Parathyroid adenoma (tissue), 2 donors: ENCODE measurements around the gene ADAMTS6.

Source experiments
- H2AFZ ChIP-seq: fragments of 300-600 bp; sonication (generic); one replicate; pipeline ENCODE4 v1.7.0; 2017; ENCODE audit warnings: antibody characterized with exemption, mild to moderate bottlenecking
- H3K27ac ChIP-seq: fragments of 300-600 bp; sonication (generic); one replicate; pipeline ENCODE4 v1.7.0; 2017
- H3K27me3 ChIP-seq: fragments of 300-600 bp; sonication (generic); one replicate; pipeline ENCODE4 v1.7.0; 2017; ENCODE audit warnings: low read length; ENCODE audit not compliant: control insufficient read depth, insufficient read depth
- H3K36me3 ChIP-seq: fragments of 300-600 bp; sonication (generic); one replicate; pipeline ENCODE4 v1.7.0; 2017; ENCODE audit warnings: low read length; ENCODE audit not compliant: control insufficient read depth, insufficient read depth
- H3K4me1 ChIP-seq: fragments of 300-600 bp; sonication (generic); one replicate; pipeline ENCODE4 v1.7.0; 2017; ENCODE audit warnings: control low read depth
- H3K4me2 ChIP-seq: fragments of 300-600 bp; sonication (generic); one replicate; pipeline ENCODE4 v1.7.0; 2017; ENCODE audit warnings: low read length
- H3K4me3 ChIP-seq: fragments of 300-600 bp; sonication (generic); one replicate; pipeline ENCODE4 v1.7.0; 2017; ENCODE audit warnings: low read depth, low read length
- H3K79me2 ChIP-seq: fragments of 300-600 bp; sonication (generic); one replicate; pipeline ENCODE4 v1.7.0; 2017; ENCODE audit warnings: control low read depth
- H3K9ac ChIP-seq: fragments of 300-600 bp; sonication (generic); one replicate; pipeline ENCODE4 v1.7.0; 2017; ENCODE audit warnings: mild to moderate bottlenecking
- H3K9me3 ChIP-seq: fragments of 300-600 bp; sonication (generic); one replicate; pipeline ENCODE4 v1.7.0; 2017; ENCODE audit warnings: low read length; ENCODE audit not compliant: control insufficient read depth
- CTCF ChIP-seq: fragments of 300-600 bp; sonication (generic); IDR thresholded peaks from one replicate; pipeline ENCODE4 v1.7.0; 2017; ENCODE audit warnings: antibody characterized with exemption, mild to moderate bottlenecking
- donor health status: primary hyperparathyroidism.

The ADAMTS6 gene

DNA sequence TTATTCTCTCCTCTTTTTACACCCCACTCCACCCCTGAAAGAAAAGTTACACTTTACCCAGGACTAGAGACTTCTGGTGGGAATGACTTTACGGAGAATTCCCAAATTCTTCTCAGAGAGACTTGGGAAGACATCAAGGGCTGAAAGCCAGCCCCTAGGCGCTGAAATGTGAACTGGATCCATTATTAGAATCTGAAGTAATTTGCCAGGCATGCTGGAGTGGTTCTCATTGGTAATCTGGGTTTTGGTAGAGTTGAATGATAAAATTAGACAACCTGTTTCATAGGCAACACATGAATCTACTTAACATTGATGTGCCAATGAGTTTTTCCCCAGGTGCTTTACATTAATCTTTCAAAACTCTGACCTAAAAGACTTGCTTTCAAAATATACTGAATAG, 324.8 kb downstream of the ADAMTS6 start:
- Histone ChIP-seq H3K4me2 (no peak overlapping the region), H3K9me3 (no peaks in the 10 kb centered on the region), H3K4me1 (peaks cover 6% of the 10 kb centered on the region), H3K27ac (no peak overlapping the region), H3K79me2 (no peaks in the 10 kb centered on the region), H3K27me3 (no peaks in the 10 kb centered on the region), H3K36me3 (no peaks in the 10 kb centered on the region), H3K4me3 (no peak overlapping the region), H3K9ac (no peak overlapping the region), H2AFZ (peak overlapping the region; percentile 13)
- TF ChIP-seq CTCF, result no peak

DNA sequence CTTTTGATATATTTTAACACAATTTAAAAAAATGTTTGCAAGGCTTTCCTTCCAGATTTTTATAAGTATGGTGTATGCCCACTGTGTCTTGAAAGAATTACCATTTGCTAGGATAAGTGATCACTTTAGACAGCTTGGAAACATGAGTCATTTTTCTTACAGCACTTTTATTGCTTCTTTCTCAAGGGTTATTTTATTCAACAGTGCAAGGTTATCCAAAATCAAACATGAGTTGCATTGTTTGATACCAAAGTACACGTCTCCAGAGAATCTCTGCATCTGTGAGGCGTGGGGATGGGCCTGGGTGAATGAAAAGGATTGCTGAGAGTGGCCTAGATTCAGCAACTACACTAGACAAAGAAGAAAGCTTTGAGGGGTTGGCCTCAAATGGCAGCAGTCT, 329.6 kb downstream of the ADAMTS6 start:
- no peak for TF ChIP-seq CTCF
- H3K36me3 ChIP-seq, result no peaks in the 10 kb centered on the region

GRCh38 chr5:65151614-65152013, 330.1 kb downstream of the ADAMTS6 start:
- H3K4me3 ChIP-seq, result no peak overlapping the region
- H3K27ac ChIP-seq, result no peak overlapping the region
- no peaks in the 10 kb centered on the region for H3K79me2 ChIP-seq
- no peaks in the 10 kb centered on the region for H3K9me3 ChIP-seq
- H2AFZ ChIP-seq, result no peak overlapping the region
- no peak for TF ChIP-seq CTCF
- H3K4me2 ChIP-seq, result no peak overlapping the region
- no peak overlapping the region for H3K9ac ChIP-seq
- no peaks in the 10 kb centered on the region for H3K27me3 ChIP-seq
- H3K4me1 ChIP-seq, result no peaks in the 10 kb centered on the region
- no peaks in the 10 kb centered on the region for H3K36me3 ChIP-seq

More for the DNA sequence above, 329.6 kb downstream of the ADAMTS6 start:
- Histone ChIP-seq H3K27me3 (no peaks in the 10 kb centered on the region), H3K4me2 (no peak overlapping the region), H3K27ac (no peak overlapping the region), H3K4me1 (peaks cover under 1% of the 10 kb centered on the region), H3K9ac (no peak overlapping the region), H3K9me3 (no peaks in the 10 kb centered on the region), H2AFZ (no peak overlapping the region), H3K79me2 (no peaks in the 10 kb centered on the region), H3K4me3 (no peak overlapping the region)

- Histone ChIP-seq H3K36me3 (no peaks in the 10 kb centered on the region), H3K9ac (no peak overlapping the region), H2AFZ (no peak overlapping the region), H3K4me2 (no peak overlapping the region), H3K79me2 (no peaks in the 10 kb centered on the region), H3K27ac (no peak overlapping the region), H3K27me3 (no peaks in the 10 kb centered on the region), H3K4me3 (no peak overlapping the region), H3K9me3 (no peaks in the 10 kb centered on the region), H3K4me1 (no peaks in the 10 kb centered on the region)
- TF ChIP-seq CTCF, result no peak
Observed at GRCh38 chr5:65150599-65151304, 331.0 kb downstream of the ADAMTS6 start.

- Histone ChIP-seq H3K27ac (no peak overlapping the region), H3K27me3 (no peaks in the 10 kb centered on the region), H3K4me1 (no peaks in the 10 kb centered on the region), H3K4me3 (no peak overlapping the region), H3K79me2 (no peaks in the 10 kb centered on the region), H3K4me2 (no peak overlapping the region), H3K9ac (no peak overlapping the region), H3K36me3 (no peaks in the 10 kb centered on the region), H3K9me3 (no peaks in the 10 kb centered on the region), H2AFZ (no peak overlapping the region)
- no peak for TF ChIP-seq CTCF
Observed at GRCh38 chr5:65149827-65150226, 331.9 kb downstream of the ADAMTS6 start.
